ENCODE data around the gene TNFAIP8L3. TPM values are rescaled to one million over a fixed set of nuclear protein-coding genes. Genes with fewer than 3 reads are reported as not detected.

Gene TNFAIP8L3
- polyA plus RNA-seq, 1 experiment, result 0.30 TPM

DNA sequence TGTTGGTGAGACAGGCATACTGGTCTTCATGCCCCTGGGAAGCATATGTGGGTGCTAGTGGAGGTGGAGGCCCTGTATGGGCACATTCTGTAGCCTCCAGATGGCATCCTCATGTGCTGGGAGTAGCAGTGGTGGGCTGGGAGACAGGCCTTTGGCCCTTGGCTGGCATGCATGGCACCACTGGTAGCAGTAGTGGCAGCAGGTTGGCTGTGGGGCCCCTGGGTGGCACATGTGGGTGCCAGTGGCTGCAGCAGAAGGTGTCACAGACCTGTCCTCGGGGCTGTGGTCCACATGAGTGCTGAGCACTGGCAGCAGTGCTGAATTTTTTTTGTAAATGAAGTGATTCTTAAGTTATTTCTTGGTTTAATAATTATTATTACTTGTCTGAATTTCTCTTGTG is 71.2 kb downstream of the TNFAIP8L3 start:
- POLR2A ChIA-PET, result no interaction called here
- TF ChIP-seq, protein P1, sequence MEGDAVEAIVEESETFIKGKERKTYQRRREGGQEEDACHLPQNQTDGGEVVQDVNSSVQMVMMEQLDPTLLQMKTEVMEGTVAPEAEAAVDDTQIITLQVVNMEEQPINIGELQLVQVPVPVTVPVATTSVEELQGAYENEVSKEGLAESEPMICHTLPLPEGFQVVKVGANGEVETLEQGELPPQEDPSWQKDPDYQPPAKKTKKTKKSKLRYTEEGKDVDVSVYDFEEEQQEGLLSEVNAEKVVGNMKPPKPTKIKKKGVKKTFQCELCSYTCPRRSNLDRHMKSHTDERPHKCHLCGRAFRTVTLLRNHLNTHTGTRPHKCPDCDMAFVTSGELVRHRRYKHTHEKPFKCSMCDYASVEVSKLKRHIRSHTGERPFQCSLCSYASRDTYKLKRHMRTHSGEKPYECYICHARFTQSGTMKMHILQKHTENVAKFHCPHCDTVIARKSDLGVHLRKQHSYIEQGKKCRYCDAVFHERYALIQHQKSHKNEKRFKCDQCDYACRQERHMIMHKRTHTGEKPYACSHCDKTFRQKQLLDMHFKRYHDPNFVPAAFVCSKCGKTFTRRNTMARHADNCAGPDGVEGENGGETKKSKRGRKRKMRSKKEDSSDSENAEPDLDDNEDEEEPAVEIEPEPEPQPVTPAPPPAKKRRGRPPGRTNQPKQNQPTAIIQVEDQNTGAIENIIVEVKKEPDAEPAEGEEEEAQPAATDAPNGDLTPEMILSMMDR (IDR thresholded peaks at IDR 0.05; ENCODE audit: low read depth, low read length), result no peak
- Histone ChIP-seq H3K9me3 (ENCODE audit: control insufficient read depth, insufficient read depth, low read length) (no peaks in the 10 kb centered on the region; the same call in 1 of the 2 replicates), H3K27ac (ENCODE audit: low read depth, low read length) (no peak overlapping the region), H3K27me3 (ENCODE audit: control insufficient read depth, insufficient read depth, low read length) (no peaks in the 10 kb centered on the region), H3K4me3 (ENCODE audit: low read depth, low read length) (no peak overlapping the region)
- no peak for DNase-seq (ENCODE audit: low read depth, low spot score)
- CTCF ChIA-PET, result no interaction called here

DNA sequence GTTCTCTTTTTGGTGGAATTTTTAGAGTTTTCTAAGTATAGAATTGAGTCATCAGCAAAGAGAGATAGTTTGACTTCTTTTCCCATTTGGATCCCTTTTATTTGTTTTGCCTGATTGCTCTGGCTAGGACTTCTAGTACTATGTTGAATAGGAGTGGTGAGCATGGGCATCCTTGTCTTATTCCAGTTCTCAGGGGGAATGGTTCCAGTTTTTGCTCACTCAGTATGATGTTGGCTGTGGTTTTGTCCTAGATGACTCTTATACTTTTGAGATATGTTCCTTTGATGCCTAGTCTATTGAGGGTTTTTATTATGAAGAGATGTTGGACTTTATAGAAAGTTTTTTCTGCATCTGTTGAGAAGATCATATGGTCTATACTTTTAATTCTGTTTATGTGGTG is 72.5 kb downstream of the TNFAIP8L3 start:
- Histone ChIP-seq H3K27me3 (ENCODE audit: control insufficient read depth, insufficient read depth, low read length) (no peaks in the 10 kb centered on the region), H3K27ac (ENCODE audit: low read depth, low read length) (no peak overlapping the region), H3K4me3 (ENCODE audit: low read depth, low read length) (no peak overlapping the region), H3K9me3 (ENCODE audit: control insufficient read depth, insufficient read depth, low read length) (no peaks in the 10 kb centered on the region; the same call in 1 of the 2 replicates)
- no peak for DNase-seq (ENCODE audit: low read depth, low spot score)
- ChIA-PET POLR2A (no interaction called here), CTCF (interaction anchor here (0.7 kb wide), 1 partner anchor 315 kb away, joined by 3 read pairs; no protein-coding TSS in a partner anchor)
- TF ChIP-seq, protein P1 (IDR thresholded peaks at IDR 0.05; ENCODE audit: low read depth, low read length), result no peak

DNA sequence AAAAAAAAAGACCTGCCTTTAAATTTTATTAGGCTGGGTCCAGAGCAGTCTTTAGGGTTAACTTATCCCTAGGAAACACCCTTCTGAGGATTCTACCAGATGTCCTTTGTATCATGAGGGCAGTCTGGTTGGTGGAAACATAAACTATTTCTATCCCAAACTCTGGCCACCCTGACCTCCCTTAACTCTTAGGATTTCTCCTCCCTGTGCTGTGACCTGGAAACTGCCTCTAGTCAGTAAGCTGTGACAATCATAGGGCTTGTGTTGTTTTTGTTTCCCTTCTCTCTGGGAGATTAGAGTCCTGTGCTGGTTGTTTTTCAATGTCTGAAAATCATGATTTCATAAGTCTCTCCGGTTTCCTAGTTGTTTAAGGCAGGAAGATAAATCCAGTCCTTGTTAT is 78.1 kb downstream of the TNFAIP8L3 start:
- POLR2A ChIA-PET, result no interaction called here

DNA sequence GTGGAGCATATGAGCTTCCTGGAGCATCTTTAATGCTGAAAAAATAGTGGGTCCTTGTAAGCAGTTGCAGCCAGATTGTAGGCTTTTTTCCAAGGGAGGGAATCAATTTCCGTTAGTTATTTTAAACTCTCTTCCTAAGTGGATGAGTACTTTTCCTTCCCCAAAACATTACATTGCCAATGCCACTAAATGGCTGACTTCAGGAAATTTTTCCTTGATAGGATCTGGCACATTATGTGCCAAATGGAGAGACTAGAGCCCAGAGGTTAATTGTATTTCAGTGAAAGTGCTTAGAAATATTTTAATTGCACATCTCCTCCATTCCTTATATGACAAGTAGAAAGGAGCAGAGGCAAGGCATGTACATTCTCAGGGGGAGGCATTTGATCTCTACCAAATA is 83.5 kb downstream of the TNFAIP8L3 start:
- H3K9me3 ChIP-seq (ENCODE audit: control insufficient read depth, insufficient read depth, low read length), result no peaks in the 10 kb centered on the region
- TF ChIP-seq, protein P1 (IDR thresholded peaks at IDR 0.05; ENCODE audit: low read depth, low read length), result no peak
- no peak for DNase-seq (ENCODE audit: low read depth, low spot score)
- ChIA-PET POLR2A (no interaction called here), CTCF (no interaction called here)
- H3K4me3 ChIP-seq (ENCODE audit: low read depth, low read length), result no peak overlapping the region
- H3K27me3 ChIP-seq (ENCODE audit: control insufficient read depth, insufficient read depth, low read length), result no peaks in the 10 kb centered on the region
- H3K27ac ChIP-seq (ENCODE audit: low read depth, low read length), result no peak overlapping the region

More for the DNA sequence above, 78.1 kb downstream of the TNFAIP8L3 start:
- no peak overlapping the region for H3K4me3 ChIP-seq (ENCODE audit: low read depth, low read length)
- CTCF ChIA-PET, result no interaction called here
- H3K27ac ChIP-seq (ENCODE audit: low read depth, low read length), result no peak overlapping the region
- TF ChIP-seq, protein P1 (IDR thresholded peaks at IDR 0.05; ENCODE audit: low read depth, low read length), result no peak
- no peaks in the 10 kb centered on the region for H3K9me3 ChIP-seq (ENCODE audit: control insufficient read depth, insufficient read depth, low read length)
- DNase-seq (ENCODE audit: low read depth, low spot score), result no peak
- no peaks in the 10 kb centered on the region for H3K27me3 ChIP-seq (ENCODE audit: control insufficient read depth, insufficient read depth, low read length)

DNA sequence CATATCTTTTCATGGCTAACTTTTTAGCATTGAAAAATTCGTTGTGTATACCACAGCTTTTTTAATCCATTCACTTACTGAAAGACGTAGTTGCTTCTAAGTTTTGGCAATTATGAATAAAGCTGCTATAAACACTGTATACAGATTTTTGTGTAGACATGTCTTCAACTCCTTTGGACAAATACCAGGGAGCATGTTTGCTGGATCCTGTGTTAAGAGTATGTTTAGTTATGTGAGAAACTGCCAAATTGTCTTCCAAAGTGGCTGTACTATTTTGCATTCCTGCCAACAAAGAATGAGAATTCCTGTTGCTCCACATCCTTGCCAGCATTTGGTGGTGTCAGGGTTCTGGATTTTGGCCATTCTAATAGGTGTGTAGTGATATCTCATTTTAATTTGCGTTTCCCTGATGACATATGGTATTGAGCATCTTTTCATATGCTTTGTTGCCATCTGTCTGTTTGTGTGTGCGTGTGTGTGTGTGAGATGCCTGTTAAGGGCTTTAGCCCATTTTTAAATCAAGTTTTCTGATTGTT is 87.5 kb downstream of the TNFAIP8L3 start:
- no peaks in the 10 kb centered on the region for H3K9me3 ChIP-seq (ENCODE audit: control insufficient read depth, insufficient read depth, low read length)
- no peaks in the 10 kb centered on the region for H3K27me3 ChIP-seq (ENCODE audit: control insufficient read depth, insufficient read depth, low read length)
- CTCF ChIA-PET, result no interaction called here
- no peak for DNase-seq (ENCODE audit: low read depth, low spot score)
- H3K27ac ChIP-seq (ENCODE audit: low read depth, low read length), result no peak overlapping the region
- no peak overlapping the region for H3K4me3 ChIP-seq (ENCODE audit: low read depth, low read length)
- POLR2A ChIA-PET, result no interaction called here
- TF ChIP-seq, protein P1 (IDR thresholded peaks at IDR 0.05; ENCODE audit: low read depth, low read length), result no peak

Other genes with a start within 250 kb of the TNFAIP8L3 start
- gene AP4E1, start 186.2 kb downstream of the TNFAIP8L3 start, polyA plus RNA-seq (2011; rRNA removed), result 4.1 and 4.5 TPM in 2 replicates
- gene CYP19A1, start 243.7 kb upstream of the TNFAIP8L3 start, polyA plus RNA-seq (2011; rRNA removed), result not detected in 2 replicates
- 0.17 and 0.25 TPM in 2 replicates for gene GLDN, start 246.7 kb upstream of the TNFAIP8L3 start, polyA plus RNA-seq (2011; rRNA removed)